GM23338 (cell line): Measurements from ENCODE around the gene RIC8B.

Experiments
- CREB1 ChIP-seq: fragments of 250-450 bp; sonication (Bioruptor Pico); IDR thresholded peaks from 2 replicates; pipeline ENCODE4 v1.5.0; 2020; ENCODE audit warnings: low read depth, mild to moderate bottlenecking, moderate library complexity
- CTCF ChIP-seq, 2 experiments: fragments of 200-600 bp in 1 of 2; sonication (generic) in 1 of 2; conservative IDR thresholded peaks; 2 replicates each; pipeline versions ENCODE4 v1.5.1 to v1.6.1; 2016 to 2017; ENCODE audit warnings: antibody characterized with exemption in 2 of 2, low read depth in 2 of 2, mild to moderate bottlenecking in 2 of 2, moderate library complexity in 1 of 2
- EZH2 ChIP-seq: fragments of 200-600 bp; sonication (generic); IDR thresholded peaks from one replicate; pipeline ENCODE4 v1.8.0; 2017; ENCODE audit warnings: antibody characterized with exemption, mild to moderate bottlenecking, low read depth; ENCODE audit not compliant: unreplicated experiment
- EZH2phosphoT487 ChIP-seq: fragments of 200-600 bp; sonication (generic); IDR thresholded peaks from one replicate; pipeline ENCODE4 v1.8.1; 2018; ENCODE audit warnings: antibody characterized with exemption; ENCODE audit not compliant: unreplicated experiment
- NANOG ChIP-seq: IDR thresholded peaks from 2 replicates; pipeline ENCODE4 v1.6.1; 2016; ENCODE audit warnings: antibody characterized with exemption, borderline replicate concordance
- POLR2AphosphoS5 ChIP-seq: IDR thresholded peaks from 2 replicates; pipeline ENCODE4 v1.6.1; 2016; ENCODE audit warnings: antibody characterized with exemption, low read depth

GRCh38 chr12:106934277-106934676 lies 159.8 kb downstream of the RIC8B start:
- no peak for TF ChIP-seq CTCF (conservative IDR thresholded peaks at IDR 0.05; ENCODE audit: low read depth in 2 of 2)
- TF ChIP-seq CREB1 (CRISPR knock-in tag): no peak
- no peak for TF ChIP-seq NANOG
- TF ChIP-seq POLR2AphosphoS5: no peak
- TF ChIP-seq EZH2: no peak
- TF ChIP-seq EZH2phosphoT487: no peak
